GM19351 (cell line): ENCODE results near the gene FZD8.
A peak's percentile ranks its signal among the peaks of the same experiment; 100 is the strongest.

Experiments used
- ATAC-seq: cut with Tn5 transposase; IDR thresholded peaks from one replicate; pipeline ENCODE4 v1.9.1; 2021; ENCODE audit warnings: mild to moderate bottlenecking, moderate library complexity; ENCODE audit not compliant: unreplicated experiment

FZD8 gene

DNA sequence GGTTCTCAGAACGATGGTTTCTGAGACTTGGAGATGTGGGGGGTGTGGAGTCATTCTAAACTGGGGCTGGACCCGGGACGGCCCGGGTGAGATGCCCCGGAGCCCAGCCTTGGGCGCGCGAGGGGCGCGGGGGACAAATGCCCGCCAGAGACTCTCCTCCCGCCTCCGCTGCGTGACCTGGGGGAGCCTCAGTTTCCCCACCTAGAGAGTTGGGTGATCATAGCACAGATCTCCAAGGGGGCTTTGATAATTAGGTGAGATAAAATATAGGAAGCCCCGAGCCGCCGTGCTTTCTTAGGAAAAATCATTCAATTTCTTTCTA, 658 bp upstream of the FZD8 start:
- ATAC-seq = no peak

DNA sequence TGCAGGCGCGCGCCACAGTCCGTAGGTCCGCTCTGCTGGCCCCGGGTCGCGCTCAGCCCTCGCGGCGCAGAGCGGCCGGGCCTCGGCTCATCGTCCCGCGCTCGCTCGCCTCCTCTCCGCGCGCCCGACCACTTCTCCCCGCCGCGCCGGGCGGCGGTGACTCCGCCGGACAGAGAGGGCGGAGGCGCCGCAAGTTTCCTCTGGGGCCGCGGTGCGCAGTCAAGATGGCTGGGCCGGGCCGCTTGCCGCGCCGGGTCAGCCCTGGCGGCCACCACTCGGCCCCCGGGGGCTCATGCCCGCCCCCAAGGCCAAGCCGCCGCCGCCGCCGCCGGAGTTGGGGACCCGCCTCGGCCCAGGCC, 441 bp downstream of the FZD8 start:
- peak; percentile 29 for ATAC-seq

DNA sequence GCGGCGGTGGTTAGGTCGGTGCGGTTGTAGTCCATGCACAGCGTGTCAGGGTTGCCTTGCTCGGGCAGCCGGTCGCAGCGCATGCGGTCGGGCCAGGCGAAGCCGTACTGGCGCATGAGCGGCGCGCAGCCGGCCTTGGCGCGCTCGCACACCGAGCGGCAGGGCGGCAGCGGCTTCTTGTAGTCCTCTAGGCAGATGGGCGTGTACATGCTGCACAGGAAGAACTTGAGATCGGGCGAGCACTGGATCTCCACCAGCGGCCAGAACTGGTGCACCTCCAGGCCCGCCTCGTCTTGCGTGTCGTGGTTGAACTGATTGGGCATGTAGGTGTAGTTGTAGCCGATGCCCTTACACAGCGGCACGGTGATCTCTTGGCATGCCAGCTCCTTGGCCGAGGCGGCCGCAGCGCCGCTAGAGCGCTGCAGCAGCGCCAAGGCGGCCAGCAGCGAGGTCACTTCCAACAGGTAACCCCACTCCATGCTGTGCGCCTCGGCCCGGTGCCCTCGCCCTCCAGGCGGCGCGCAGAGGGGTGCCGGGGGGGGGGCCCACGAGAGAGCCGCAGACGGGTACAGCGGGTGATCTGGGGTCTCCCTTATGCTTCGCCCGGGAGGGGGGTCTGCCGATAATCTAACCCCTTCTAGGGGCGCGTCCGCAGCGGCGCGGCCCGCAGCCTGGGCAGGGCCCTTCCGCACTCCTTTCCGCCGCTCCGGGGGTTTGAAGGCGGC, 983 bp downstream of the FZD8 start:
- ATAC-seq = peak; percentile 36

DNA sequence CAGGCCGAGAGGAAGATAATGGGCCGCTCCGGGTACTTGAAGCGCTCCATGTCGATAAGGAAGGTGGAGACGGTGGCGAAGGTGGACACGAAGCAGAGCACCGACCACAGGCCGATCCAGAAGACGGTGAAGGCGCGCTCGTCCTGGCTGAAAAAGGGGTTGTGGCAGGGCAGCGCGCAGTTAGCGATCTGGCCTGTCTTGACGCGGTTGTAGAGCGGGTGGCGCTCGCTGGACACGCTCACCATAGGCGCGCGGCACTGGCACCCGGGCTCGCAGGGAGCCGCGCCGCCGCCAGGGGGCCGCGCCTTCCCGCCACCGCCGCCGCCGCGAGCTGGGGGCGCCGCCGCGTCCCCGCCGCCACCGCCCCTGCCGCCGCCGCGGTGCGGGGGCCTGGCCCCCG, 1.6 kb downstream of the FZD8 start:
- ATAC-seq = peak; percentile 38

DNA sequence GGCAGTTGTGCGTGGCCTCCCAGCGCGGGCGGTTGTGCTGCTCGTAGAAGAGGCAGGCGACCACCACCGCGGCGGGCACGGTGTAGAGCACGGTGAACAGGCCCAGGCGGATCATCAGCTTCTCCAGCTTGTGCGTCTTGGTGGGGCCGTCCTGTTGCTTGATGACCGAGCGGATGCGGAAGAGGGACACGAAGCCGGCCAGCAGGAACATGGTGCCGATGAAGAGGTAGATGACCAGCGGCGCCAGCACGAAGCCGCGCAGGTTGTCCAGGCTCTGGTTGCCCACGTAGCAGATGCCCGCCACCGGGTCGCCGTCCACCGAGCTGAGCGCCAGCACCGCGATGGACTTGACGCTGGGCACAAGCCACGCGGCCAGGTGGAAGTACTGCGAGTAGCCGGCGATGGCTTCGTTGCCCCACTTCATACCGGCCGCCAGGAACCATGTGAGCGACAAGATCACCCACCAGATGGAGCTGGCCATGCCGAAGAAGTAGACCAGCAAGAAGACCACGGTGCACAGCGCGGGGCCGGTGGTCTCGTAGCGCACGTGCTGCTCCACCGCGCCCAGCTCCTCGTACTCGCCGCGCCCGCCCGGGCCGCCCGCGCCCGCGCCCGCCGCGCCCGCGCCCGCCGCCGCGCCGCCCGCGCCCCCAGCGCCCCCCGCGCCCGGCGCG, 2.2 kb downstream of the FZD8 start:
- no peak for ATAC-seq

DNA sequence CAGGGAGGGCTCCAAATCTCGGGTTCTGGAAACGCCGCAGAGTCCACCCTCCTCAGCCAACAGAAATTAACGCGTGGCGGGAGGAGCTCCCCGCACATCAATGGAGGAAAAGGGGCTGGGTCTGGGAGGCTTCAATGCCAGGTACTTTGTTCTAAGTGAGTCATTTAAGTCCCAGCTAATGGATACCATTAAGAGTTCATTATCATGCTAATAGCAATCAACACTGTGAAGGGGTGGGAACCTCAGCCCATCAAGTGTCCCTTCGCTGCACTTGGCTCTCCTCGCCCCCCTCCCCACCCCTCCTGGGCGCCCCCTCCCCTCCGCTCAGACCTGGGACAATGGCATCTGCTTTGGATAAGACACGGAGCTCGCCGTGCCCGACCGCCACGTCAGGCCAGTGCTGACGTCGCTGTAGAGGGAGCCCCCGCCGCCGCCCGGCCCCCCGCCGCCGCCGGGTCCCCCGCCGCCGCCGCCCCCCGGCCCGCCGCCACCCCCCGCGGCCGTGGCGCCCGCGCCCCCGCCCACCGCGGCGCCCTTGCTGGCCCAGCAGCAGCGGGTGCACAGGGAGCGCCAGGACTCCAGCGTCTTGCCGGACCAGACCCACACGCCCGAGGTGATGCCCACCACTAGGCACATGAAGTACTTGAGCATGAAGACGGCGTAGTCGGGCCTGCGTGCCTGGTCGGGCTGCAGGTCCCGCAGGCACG, 2.9 kb downstream of the FZD8 start:
- ATAC-seq = no peak

DNA sequence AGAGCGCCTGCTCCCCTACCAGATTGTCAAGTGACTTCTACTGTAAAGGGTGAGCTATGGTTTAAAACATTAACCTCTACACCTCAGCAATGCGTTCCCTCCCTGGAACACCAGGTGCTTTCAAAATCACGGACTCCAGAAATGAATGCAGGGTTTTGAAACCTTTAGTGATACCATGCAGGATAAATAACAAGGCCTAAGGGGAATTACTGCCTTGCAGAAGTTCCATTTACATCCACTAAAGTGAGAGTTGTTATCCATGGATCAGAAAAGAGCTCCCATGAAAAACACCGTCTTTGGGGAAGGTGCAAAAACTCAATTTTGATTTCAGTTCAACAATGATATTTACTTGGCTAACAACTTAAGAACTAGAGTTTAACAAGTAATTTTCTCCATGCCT, 4.0 kb downstream of the FZD8 start:
- no peak for ATAC-seq

DNA sequence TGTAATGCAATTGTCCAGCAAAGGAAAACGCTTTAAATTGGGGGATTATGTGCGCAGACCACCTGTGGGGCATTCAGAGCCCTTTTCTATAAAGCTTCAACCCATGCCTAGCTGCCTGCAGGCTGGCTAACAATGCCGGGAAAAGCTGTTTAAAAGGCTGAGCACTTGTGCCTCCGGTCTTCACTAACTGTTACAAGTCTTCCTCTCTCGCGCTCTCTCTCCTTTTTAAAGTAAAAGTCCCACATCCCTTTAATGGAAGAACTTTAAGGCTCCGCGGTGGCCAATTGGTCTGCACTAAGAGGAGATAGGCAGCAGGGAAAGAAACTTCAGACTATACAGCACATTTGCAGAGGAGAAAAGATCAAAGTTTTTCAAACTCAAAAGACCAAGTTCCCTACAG, 4.6 kb downstream of the FZD8 start:
- no peak for ATAC-seq

DNA sequence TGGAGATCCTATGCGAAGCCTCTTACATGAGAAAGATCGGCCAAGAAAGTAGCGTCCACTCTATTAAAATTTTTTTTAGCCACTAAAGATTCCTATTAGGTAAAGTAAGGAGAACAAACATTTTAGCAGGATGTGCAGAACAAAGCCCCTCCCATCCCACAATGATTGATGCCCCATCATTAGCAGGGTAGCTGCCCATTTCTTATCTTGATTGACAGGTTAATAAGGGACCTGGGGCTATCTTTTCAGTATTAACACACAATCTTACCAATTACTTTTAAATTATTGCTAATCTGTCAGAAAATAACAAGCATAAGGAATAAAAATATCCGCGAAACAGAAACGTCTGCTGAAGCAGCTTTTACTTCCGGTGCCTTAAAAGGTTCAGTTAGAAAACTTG, 5.1 kb downstream of the FZD8 start:
- ATAC-seq = no peak

DNA sequence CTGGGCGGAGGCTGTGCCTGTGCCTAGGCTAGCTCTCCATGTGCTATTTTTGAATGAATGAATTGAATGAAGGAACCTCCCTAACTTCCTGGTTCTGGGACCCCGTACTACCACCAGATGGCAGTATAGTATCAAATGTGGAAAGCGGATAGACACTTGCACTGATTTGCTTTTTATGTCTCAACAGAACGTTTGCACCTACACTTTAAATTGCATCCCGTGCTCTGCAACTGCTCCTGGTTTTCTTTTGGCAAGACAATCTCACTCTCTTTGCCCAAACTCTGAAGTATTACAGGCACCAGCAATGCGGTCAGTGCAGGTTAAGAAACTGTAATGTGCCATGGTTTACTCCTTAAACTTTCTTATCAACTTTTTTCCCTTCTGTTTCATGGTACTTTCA, 6.5 kb downstream of the FZD8 start:
- ATAC-seq = peak; percentile 76

DNA sequence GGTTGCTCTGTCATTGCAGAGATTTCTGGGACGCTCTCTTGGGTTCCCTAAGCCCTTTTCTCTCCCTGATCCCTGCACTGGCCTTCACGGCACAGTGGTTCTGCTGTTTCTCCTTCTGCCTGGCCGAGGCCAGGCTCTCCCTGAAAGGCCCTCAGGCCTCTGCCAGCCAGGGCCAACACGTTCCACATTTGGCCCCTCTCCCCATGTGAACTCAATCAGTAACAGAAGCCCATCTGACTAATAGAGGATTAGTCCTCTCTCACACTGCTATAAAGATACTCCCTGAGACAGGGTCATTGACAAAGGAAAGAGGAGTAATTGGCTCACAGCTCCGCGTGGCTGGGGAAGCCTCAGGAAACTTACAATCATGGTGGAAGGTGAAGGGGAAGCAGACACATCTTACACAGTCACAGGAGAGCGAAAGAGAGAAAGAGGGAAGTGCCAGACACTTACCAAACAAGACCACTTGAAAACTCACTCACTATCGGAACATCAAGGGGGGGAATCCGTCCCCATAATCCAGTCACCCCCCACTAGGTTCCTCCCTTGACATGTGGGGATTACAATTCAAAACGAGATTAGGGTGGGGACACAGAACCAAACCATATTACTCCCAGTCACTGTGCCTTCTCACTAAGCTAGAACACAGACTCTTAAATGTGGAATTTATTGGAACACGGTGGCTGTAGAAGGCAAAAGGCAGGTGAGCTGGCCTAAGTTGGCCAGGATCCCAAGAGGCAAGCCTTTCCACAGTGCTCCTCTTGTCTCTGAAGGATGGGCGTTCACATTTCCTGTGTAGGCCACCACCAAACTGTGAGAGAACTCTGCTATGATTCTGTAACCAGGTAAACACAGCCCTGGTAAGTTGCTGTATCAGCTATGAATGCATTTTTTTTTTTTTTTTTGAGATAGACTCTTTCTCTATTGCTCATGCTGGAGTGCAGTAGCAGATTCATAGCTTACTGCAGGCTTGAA, 8.8 kb downstream of the FZD8 start:
- no peak for ATAC-seq

DNA sequence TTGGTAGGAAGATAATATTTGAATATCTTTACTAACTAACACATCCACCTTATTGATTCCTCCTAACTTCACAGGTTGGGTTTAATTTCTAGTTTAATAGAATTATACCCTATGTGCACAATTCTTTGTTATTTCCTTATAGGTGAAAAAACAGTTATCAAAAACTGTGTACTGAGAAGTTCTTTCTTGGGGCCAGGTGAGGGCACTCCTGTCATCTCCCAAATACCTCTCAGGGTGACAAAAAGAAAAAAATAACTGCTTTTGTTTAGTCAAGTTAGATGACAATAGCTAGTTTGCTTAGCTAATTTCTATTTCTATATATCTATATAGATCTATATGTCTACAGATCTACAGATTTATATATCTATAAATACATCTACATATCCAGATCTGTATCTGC, 10.1 kb downstream of the FZD8 start:
- no peak for ATAC-seq

DNA sequence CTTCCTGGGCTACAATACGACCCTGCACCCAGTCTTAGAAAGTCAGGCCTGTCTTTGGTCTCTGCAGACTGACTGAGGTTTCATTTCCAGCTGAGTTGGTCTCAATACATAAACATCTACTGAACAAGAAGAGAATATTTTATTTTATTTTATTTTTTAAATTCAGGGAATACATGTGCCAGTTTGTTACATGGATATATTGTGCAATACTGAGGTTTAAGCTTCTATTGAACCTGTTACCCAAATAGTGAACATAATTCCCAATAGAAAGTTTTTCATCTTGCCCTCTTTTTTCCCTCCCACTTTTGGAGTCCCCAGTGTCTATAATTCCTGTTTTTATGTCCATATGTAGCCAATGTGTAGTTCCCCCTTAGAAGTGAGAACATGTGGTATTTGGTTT, 10.7 kb downstream of the FZD8 start:
- no peak for ATAC-seq

DNA sequence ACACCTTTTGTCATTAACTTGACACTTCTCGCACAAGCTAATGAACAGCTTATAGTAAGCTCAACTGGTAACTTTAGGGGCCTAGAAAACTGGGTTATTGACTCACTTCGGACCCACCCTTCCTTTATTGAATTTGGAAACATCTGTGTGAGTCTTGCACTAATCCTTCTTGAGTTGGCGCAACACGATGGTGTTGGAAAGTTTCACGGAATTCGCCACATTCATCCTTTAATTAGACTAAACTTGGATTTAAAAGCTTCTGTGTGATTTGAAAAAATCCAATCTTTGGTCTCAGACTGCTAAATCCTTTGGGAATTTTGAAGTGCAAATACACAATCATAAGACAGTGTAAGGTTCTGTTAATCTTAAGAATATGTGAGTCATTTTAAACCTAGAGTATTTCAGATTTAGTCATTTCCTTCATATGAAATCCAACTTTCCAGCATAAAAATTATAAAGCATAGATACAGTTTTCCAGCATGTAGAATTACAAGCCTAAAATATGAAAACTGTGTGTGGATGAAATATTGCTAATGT, 15.1 kb downstream of the FZD8 start:
- ATAC-seq = no peak

DNA sequence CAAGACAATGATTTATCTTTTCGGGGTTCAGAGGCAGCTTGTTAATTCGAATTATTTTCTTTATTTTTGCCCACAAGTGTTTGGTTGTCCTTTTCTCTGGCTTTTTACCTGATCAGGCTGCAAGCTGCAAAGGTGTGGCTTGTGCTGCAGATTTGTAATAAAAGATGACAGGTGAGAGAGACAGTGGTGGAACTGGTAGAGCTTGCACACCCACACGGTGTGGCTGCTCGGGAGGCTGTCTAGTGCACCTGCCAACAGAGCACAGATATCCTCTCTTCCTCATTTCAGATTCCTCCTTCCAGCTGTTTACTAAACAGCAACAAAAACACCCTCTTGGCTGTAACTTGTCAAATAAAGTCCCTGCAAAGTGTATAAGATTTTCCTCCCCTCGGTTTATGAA, 27.8 kb downstream of the FZD8 start:
- no peak for ATAC-seq

DNA sequence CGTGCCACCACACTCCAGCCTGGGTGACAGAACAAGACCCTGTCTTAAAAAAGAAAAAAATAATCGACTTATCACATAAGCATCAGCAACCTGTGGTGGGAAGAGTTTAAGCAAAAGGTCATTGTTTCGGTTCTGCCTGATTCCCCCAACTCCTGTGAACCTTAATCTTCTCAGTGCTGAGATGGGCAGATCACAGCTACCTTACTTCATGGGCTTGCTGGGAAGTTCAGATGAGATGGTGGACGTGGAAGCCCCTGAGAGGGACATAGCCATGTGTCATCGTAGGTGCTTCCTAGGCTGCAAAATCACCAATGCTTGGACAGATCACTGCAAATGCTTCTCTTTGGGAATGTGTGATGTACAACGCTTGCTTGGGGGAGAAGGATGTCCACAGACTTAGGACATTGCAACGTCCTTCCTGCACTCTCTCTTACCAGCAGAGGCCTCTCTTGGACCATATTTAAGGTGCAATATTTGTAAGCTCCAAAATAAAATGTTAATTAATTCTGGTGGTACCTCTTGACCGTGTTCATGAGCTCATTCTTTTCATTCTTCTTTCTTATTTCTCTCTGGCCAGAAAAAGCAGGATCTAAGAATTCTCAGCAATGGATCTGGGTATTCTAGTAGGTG, 28.4 kb downstream of the FZD8 start:
- ATAC-seq = no peak

DNA sequence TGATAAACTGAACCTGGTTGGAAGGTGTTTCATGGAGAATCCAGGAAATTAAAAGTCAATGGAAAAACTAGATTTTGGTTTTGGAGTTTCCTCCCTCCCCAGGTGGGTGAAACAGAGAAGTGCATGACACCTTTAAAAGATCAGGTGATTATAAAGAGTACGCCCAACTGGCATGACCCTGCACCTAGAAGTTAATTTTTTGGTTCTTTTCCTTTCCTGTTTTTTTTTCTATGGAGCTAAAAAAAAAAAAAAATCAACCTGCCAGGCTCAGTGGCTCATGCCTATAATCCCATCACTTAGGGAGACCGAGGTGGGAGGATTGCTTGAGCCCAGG, 29.0 kb downstream of the FZD8 start:
- no peak for ATAC-seq

DNA sequence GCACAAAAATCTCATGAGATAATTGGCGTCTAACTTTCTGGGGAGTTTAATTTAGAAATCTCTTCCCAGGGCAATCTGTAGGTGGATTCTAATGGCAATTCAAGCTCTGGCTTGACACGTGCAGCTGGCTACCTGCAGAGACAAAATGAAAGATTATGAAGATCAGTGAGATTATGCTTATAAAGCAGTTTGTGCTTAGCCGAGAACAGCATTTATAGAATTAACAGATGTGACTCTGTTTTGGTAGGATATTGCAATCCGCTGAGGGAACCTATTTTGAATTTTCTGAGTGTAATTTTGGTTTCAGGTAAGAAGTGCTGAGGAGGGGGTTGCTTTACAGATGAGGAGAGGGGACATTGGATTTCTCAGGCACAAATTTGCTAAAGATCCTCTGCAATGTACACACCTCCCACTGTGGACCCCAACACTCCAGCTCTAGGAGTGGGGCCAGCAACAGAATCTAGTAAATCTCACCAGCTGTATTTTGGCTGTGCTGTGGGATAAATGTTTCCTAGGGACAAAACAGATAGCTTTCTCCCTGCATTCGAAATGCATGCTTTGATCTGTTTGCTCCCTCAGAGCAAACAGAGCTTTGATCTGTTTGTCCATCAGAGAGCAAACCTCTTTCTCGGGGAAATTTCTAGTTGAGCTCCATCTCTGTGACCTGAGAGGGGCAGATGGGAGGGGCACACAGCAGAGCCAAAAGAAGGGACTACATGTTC, 29.6 kb downstream of the FZD8 start:
- no peak for ATAC-seq

DNA sequence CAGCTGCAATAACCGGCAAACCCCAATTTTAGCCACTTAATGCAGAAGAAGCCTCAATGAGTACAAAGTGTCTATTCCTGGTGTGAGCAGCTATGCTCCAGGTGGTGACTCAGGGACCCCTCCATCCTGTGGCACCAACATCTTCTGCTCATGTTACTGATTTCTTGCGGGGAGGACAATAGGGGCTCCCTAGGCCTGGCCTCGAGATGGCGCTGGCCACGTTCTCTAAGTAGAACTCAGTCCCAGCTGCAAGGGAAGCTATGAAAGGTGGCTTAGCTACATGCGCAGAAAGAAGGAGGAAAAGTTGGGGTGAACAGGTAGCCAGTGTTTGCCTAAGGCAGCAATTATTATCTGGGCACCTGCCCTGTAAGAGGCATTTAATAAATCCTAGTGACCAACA, 30.3 kb downstream of the FZD8 start:
- ATAC-seq = no peak

DNA sequence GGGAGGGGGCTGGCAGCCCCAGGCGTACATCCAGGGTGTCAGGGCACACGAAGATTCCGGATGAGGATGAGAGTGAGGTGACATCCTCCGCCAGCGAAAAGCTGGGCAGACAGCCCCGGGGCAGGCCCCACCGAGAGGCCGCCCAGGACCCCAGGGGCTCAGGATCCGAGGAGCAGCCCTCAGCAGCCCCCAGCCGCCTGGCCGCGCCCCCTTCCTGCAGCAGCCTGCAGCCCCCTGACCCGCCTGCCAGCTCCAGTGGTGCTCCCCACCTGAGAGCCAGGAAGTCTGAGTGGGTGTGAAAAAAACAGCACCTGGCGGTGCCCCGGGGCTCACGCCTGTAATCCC, 33.8 kb downstream of the FZD8 start:
- ATAC-seq = no peak
